CD4-positive, alpha-beta memory T cell (primary cell): ENCODE results near the gene PHF12. TPM values are rescaled to one million over a fixed set of nuclear protein-coding genes. Genes with fewer than 3 reads are reported as not detected.
"Not testable (repeated sequence)": the region's sequence is repeated elsewhere in the genome, so short reads cannot be mapped to it uniquely, and the experiment has no call there.

Experiments
- CTCF ChIA-PET: fragments of 350-600 bp; sonication (Branson Sonifier 250); formaldehyde crosslinking; loops from one replicate; lab custom pipeline; 2021; ENCODE audit warnings: inconsistent platforms; ENCODE audit not compliant: partially characterized antibody; lab: Charles Lee
- POLR2A ChIA-PET: fragments of 350-600 bp; sonication (Branson Sonifier 250); formaldehyde crosslinking; loops from one replicate; lab custom pipeline; 2021; ENCODE audit not compliant: partially characterized antibody; lab: Charles Lee
- DNase-seq, 5 donors: peaks; one replicate each; pipeline versions ENCODE4 v3.0.0 to v3.0.0-alpha.2; 2020 to 2022; ENCODE audit warnings: mixed read lengths in 1 of 5
- H3K27ac ChIP-seq: one replicate; pipeline ENCODE4 v1.7.0; 2013; ENCODE audit warnings: low read depth, low read length
- H3K27me3 ChIP-seq: 2 replicates; pipeline ENCODE4 v1.7.0; 2013; ENCODE audit warnings: mild to moderate bottlenecking, low read length, moderate library complexity; ENCODE audit not compliant: insufficient read depth
- H3K36me3 ChIP-seq: 2 replicates; pipeline ENCODE4 v1.7.0; 2013; ENCODE audit warnings: mild to moderate bottlenecking, low read length, moderate library complexity; ENCODE audit not compliant: insufficient read depth
- H3K4me1 ChIP-seq: 2 replicates; pipeline ENCODE4 v1.7.0; 2013; ENCODE audit warnings: mild to moderate bottlenecking, low read length, moderate library complexity; ENCODE audit not compliant: insufficient read depth
- H3K4me3 ChIP-seq, 2 donors: one replicate each; pipeline ENCODE4 v1.7.0; 2013; ENCODE audit warnings: low read length in 2 of 2, mild to moderate bottlenecking in 1 of 2
- H3K9me3 ChIP-seq, 2 donors: one replicate each; pipeline ENCODE4 v1.7.0; 2013; ENCODE audit warnings: low read length in 2 of 2, control low read depth in 1 of 2; ENCODE audit not compliant: control insufficient read depth in 1 of 2
- H3K27ac Mint-ChIP-seq, 7 donors: one replicate each; pipeline ENCODE4 v1.8.0; 2020 to 2021; ENCODE audit warnings: mixed read lengths in 7 of 7, mild to moderate bottlenecking in 6 of 7, inconsistent platforms in 3 of 7, moderate library complexity in 3 of 7
- H3K27me3 Mint-ChIP-seq, 2 donors: one replicate each; pipeline ENCODE4 v1.8.0; 2020 to 2021; ENCODE audit warnings: mixed read lengths in 2 of 2
- H3K36me3 Mint-ChIP-seq, 2 donors: one replicate each; pipeline ENCODE4 v1.8.0; 2020 to 2021; ENCODE audit warnings: mixed read lengths in 2 of 2, inconsistent platforms in 1 of 2, mild to moderate bottlenecking in 1 of 2
- H3K4me1 Mint-ChIP-seq, 4 donors: one replicate each; pipeline ENCODE4 v1.8.0; 2020 to 2021; ENCODE audit warnings: mixed read lengths in 4 of 4, mild to moderate bottlenecking in 1 of 4
- H3K4me3 Mint-ChIP-seq, 8 donors: one replicate each; pipeline ENCODE4 v1.8.0; 2020 to 2021; ENCODE audit warnings: mixed read lengths in 8 of 8, mild to moderate bottlenecking in 7 of 8, moderate library complexity in 6 of 8, inconsistent platforms in 3 of 8
- H3K9me3 Mint-ChIP-seq, 8 donors: one replicate each; pipeline ENCODE4 v1.8.0; 2020 to 2021; ENCODE audit warnings: mixed read lengths in 8 of 8, mild to moderate bottlenecking in 5 of 8, inconsistent platforms in 3 of 8, moderate library complexity in 1 of 8
- intact Hi-C: fragments of 100-400 bp; cut with micrococcal nuclease; formaldehyde crosslinking; loops from one replicate; pipeline ENCODE4 v1.15.1; 2023
- polyA plus RNA-seq, 2 donors: library from polyadenylated mRNA; unstranded; fragments of 300-500 nt; fragmentation: Illumina TruSeq; gene quantifications; one replicate each; pipeline ENCODE4 v1.2.3, GENCODE V29; 2021
- total RNA-seq, 2 experiments: library from RNA; stranded (reverse); gene quantifications; one replicate each; pipeline ENCODE4 v1.2.3, GENCODE V29; 2021

Gene PHF12
- total and polyA plus RNA-seq, 4 experiments from 2014 or later = 5.0 to 135 (median 68.7) TPM

DNA sequence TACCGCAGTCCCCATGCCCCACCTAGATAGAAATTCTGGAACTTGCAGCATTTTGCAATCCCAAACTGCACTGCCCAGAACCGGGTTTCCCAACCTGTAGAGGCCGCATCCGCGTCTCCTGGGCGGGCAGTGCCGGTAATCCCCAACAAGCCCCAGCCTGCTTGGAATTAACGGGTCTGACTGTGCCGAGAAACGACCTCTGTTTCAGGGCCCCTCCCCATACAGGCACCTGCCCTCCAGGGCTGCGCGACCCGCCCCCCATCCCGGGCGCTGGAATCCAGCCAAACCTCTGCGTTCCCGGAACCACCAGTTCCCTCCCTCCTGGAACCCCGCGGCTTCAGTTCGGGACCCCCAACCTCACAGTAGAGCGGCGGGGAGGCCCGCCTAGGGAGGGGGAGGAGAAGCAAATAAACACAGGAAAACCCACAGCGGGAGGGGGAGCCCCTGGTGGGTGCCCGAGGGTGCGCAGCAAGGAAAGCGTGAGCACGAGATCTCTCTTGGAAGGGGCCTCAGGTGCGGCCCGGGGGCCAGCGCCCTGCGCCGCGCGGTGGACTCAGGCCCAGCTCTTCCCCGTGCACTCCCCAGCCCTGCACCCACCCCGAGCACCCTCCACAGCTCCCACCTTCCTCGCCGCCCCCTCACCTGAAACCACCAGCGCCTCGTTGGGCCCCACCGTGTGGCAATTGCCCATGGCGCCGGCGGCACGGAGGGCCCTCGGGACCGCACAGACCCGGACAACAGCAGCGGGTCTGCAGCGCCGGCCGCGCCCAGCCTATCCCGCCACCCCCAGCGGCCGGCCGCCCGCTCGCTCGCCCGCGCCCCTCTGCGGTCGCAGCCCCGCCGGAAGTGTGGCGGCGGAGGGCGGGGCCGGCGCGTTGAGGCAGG lies 54.2 kb downstream of the PHF12 start, which contains the start of gene FLOT2:
FLOT2 (minus strand) TSS at position 850 of the 885 bp plus-strand sequence; CDS start at position 691, 159 bp downstream.
- Mint-ChIP-seq H3K9me3 (no peaks in the 10 kb centered on the region), H3K36me3 (peaks cover 6 to 37% of the 10 kb centered on the region in 2 donors), H3K27ac (peak within 1 kb of the TSS; percentile 95 to 100 (median 96)), H3K27me3 (no peaks in the 10 kb centered on the region), H3K4me1 (peaks cover 47 to 83% (median 65%) of the 10 kb centered on the region in 4 donors), H3K4me3 (peak within 1 kb of the TSS; percentile 91 to 98 (median 96))
- no peaks in the 10 kb centered on the region for H3K9me3 ChIP-seq
- ChIA-PET POLR2A (interaction anchor here (0.6 to 9.9 kb wide), 23 partner anchors 9 to 397 kb away, joined by 3 to 193 read pairs (median 8); partner anchors contain the start of genes FAM222B, NEK8, NUFIP2 and PHF12), CTCF (interaction anchor here (0.8 to 5.6 kb wide), 13 partner anchors 12 to 220 kb away, joined by 3 to 55 read pairs (median 5); partner anchors contain the start of genes FAM222B and TLCD1)
- H3K36me3 ChIP-seq = no peaks in the 10 kb centered on the region
- H3K4me1 ChIP-seq = peaks cover 73% of the 10 kb centered on the region
- peak; percentile 65 to 81 (median 74) for DNase-seq
- no peaks in the 10 kb centered on the region for H3K27me3 ChIP-seq
- peak within 1 kb of the TSS; percentile 86 to 90 for H3K4me3 ChIP-seq
- intact Hi-C loops = loop anchor here (1.0 to 2.0 kb wide), 2 partner anchors 20 to 29 kb away; no protein-coding TSS in a partner anchor
- peak within 1 kb of the TSS; percentile 88 for H3K27ac ChIP-seq

DNA sequence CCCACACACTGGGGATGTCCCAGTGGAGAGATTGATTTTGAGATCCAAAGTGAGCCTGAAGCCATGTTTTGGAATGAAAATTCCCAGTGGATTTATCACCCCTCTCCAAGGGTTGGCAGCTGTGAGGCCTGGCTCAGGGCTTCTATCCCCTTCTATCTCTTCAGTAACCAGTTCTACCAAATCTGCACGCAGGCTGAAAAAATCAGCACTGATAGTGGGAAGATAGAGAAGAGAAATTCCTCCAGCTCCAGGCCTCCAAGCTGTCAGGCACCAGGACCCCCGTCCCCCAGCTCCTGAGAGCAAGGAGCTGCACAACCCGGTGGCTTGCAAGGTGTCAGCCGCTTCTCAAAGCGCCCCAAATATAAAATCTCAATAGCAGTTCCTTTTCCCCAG lies 54.8 kb downstream of the PHF12 start:
- Histone ChIP-seq H3K27me3 (no peaks in the 10 kb centered on the region), H3K27ac (peak overlapping the region; percentile 88), H3K4me3 (peak overlapping the region; percentile 74 to 86), H3K9me3 (no peaks in the 10 kb centered on the region), H3K4me1 (peaks cover 73% of the 10 kb centered on the region), H3K36me3 (no peaks in the 10 kb centered on the region)
- Mint-ChIP-seq H3K36me3 (peaks cover 8 to 39% of the 10 kb centered on the region in 2 donors), H3K9me3 (no peaks in the 10 kb centered on the region), H3K27me3 (no peaks in the 10 kb centered on the region), H3K4me3 (peak overlapping the region; percentile 91 to 98 (median 96)), H3K27ac (peak overlapping the region; percentile 79 to 100 (median 96)), H3K4me1 (peaks cover 44 to 83% (median 64%) of the 10 kb centered on the region in 4 donors)
- DNase-seq = no peak
- ChIA-PET POLR2A (interaction anchor here (0.7 to 9.9 kb wide), 11 partner anchors 12 to 185 kb away, joined by 3 to 193 read pairs (median 11); partner anchors contain the start of genes FAM222B, NEK8, PHF12 and PROCA1), CTCF (interaction anchor here (0.7 to 5.6 kb wide), 6 partner anchors 15 to 146 kb away, joined by 3 to 55 read pairs (median 3); partner anchors contain the start of gene FAM222B)
- intact Hi-C loops = loop anchor here (2.0 kb wide), 1 partner anchor 20 kb away; no protein-coding TSS in a partner anchor

DNA sequence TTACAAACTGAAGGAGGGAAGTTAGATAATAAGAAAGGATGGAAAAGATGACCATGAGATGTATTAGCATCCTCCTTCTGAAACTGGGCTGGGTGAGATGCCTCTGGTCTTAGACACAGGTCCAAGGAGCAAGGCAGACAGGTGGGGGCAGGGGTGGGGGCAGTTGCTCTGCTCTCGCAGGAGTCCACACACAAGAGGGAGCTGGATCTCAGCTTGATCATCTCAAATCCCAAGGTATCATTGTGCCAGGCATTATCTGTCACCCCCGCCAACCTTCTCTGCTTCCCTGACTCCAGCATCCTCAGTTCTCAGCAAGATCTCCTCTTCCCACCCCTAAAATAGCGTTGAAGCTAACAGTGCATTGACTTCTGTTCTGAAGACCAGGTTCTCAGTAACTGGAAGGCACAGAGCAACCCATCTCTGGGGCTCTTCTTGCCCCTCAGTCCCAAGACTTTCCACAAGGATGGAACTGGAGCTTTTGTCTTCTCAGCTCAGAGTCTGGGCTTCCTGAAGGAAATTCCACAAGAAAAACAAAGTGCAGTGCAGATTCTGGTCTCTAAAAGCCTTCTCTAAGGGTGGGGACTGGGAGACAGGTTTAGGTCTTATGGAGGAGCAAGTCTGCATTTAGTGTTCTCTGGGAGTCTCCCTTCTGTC lies 55.4 kb downstream of the PHF12 start:
- H3K9me3 Mint-ChIP-seq = no peaks in the 10 kb centered on the region
- no peaks in the 10 kb centered on the region for H3K27me3 Mint-ChIP-seq
- peak overlapping the region; percentile 91 to 98 (median 96) for H3K4me3 Mint-ChIP-seq
- Histone ChIP-seq H3K4me3 (peak overlapping the region; percentile 74 to 86), H3K36me3 (no peaks in the 10 kb centered on the region), H3K9me3 (no peaks in the 10 kb centered on the region), H3K4me1 (peaks cover 68% of the 10 kb centered on the region), H3K27ac (peak overlapping the region; percentile 88), H3K27me3 (no peaks in the 10 kb centered on the region)
- no peak for DNase-seq
- ChIA-PET CTCF (interaction anchor here (0.7 to 5.6 kb wide), 7 partner anchors 14 to 145 kb away, joined by 3 to 55 read pairs (median 3); partner anchors contain the start of gene FAM222B), POLR2A (interaction anchor here (0.7 to 9.9 kb wide), 9 partner anchors 11 to 1035 kb away, joined by 3 to 193 read pairs (median 5); partner anchors contain the start of genes NEK8, PHF12, PROCA1 and TLCD1)
- peak overlapping the region; percentile 79 to 100 (median 96) for H3K27ac Mint-ChIP-seq
- intact Hi-C loops = loop anchor here (2.0 kb wide), 1 partner anchor 19 kb away; no protein-coding TSS in a partner anchor
- H3K36me3 Mint-ChIP-seq = peaks cover 14 to 45% of the 10 kb centered on the region in 2 donors
- H3K4me1 Mint-ChIP-seq = peaks cover 48 to 84% (median 67%) of the 10 kb centered on the region in 4 donors

DNA sequence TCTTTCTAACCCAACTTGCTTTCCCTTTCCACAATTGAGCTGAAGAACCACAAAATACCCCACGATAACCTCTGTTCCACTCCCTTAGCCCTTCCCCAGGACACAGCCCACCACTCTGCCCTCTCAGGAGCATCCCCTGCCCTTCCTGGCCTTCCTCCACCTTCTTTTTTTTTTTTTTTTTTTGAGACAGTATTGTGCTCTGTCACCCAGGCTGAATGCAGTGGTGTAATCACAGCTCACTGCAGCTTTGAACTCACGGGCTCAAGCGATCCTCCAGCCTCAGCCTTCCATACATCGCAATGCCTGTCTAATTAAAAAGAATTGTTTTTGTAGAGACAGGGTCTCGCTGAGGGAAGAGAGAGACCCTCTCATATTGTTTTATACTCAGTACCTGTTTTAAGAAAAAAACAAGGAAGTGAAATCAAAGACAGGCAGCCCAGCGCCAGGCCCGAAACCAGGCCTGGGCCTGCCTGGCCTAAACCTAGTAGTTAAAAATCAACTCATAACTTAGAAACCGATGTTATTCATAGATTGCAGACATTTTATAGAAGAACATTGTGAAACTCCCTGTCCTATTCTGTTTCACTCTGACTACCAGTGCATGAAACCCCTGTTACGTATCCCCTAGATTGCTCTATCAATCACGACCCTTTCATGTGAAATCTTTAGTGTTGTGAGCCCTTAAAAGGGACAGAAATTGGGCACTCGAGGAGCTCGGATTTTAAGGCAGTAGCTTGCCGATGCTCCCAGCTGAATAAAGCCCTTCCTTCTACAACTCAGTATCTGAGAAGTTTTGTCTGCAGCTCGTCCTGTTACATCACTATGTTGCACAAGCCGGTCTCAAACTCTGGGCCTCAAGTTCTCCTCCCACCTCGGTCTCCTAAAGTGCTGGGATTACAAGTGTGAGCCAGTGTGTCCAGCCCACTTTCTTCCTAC lies 57.8 kb downstream of the PHF12 start:
- H3K4me1 Mint-ChIP-seq = peaks cover 39 to 82% (median 61%) of the 10 kb centered on the region in 4 donors

DNA sequence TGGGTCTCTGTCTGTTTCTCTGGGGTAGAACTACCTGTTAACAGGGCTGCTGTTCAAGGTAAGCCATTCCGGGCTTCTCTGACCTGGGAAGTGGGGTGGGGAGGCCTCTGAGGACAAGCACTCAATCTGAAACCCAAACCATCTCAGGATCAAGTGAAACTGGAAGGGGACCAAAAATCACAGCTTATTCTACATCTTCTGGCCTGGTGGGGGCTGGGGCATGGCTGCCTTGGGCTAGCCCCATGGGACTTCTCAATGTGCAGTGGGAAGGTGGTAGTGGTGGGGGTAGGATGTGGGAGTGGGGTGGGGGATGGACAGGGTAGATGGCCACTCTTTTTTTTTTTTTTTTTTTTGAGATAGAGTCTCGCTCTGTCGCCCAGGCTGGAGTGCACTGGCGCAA lies 59.3 kb downstream of the PHF12 start:
- H3K36me3 ChIP-seq = peaks cover 9% of the 10 kb centered on the region
- Mint-ChIP-seq H3K27me3 (no peaks in the 10 kb centered on the region), H3K9me3 (no peaks in the 10 kb centered on the region), H3K36me3 (peaks cover 8 to 37% of the 10 kb centered on the region in 2 donors), H3K4me3 (peak overlapping the region in 4 of 8 donors; percentile 24 to 57 (median 43)), H3K27ac (peak overlapping the region in 6 of 7 donors; percentile 80 to 94 (median 88)), H3K4me1 (peaks cover 37 to 77% (median 57%) of the 10 kb centered on the region in 4 donors)
- ChIA-PET CTCF (interaction anchor here (0.7 to 2.5 kb wide), 5 partner anchors 11 to 165 kb away, joined by 3 to 19 read pairs (median 10); partner anchors contain the start of genes DHRS13, NEK8 and TLCD1), POLR2A (interaction anchor here (0.7 to 4.9 kb wide), 9 partner anchors 10 to 80 kb away, joined by 3 to 40 read pairs (median 5); partner anchors contain the start of genes DHRS13, FAM222B and PHF12)
- no peaks in the 10 kb centered on the region for H3K9me3 ChIP-seq
- DNase-seq = no peak
- H3K27ac ChIP-seq = no peak overlapping the region
- no peaks in the 10 kb centered on the region for H3K27me3 ChIP-seq
- peaks cover 57% of the 10 kb centered on the region for H3K4me1 ChIP-seq
- intact Hi-C loops = no loop called here
- no peak overlapping the region for H3K4me3 ChIP-seq

More for the DNA sequence above, 57.8 kb downstream of the PHF12 start:
- peak overlapping the region; percentile 73 to 94 (median 84) for H3K4me3 Mint-ChIP-seq
- H3K36me3 Mint-ChIP-seq = peaks cover 8 to 46% of the 10 kb centered on the region in 2 donors
- Histone ChIP-seq H3K27ac (peak overlapping the region; percentile 66), H3K4me1 (peaks cover 66% of the 10 kb centered on the region), H3K4me3 (peak overlapping the region; percentile 38 to 65)
- H3K27me3 ChIP-seq, H3K9me3 Mint-ChIP-seq, H3K9me3 ChIP-seq, intact Hi-C loops, H3K27me3 Mint-ChIP-seq, H3K36me3 ChIP-seq: not testable (repeated sequence)
- CTCF ChIA-PET = interaction anchor here (0.6 to 5.6 kb wide), 16 partner anchors 10 to 166 kb away, joined by 3 to 55 read pairs (median 4); partner anchors contain the start of genes DHRS13, NEK8 and TLCD1
- POLR2A ChIA-PET = interaction anchor here (0.7 to 5.8 kb wide), 18 partner anchors 8 to 174 kb away, joined by 3 to 40 read pairs (median 3); partner anchors contain the start of genes DHRS13, NEK8, PHF12 and RPL23A
- DNase-seq = peak; percentile 15 to 47 (median 30)
- peak overlapping the region; percentile 95 to 100 (median 99) for H3K27ac Mint-ChIP-seq
